ENCODE results near the gene LUC7L.
"Not testable (repeated sequence)": the region's sequence is repeated elsewhere in the genome, so short reads cannot be mapped to it uniquely, and the experiment has no call there.

Gene LUC7L

GRCh38 chr16:228151-228851 is 948 bp downstream of the LUC7L start:
- DNase-seq, result peak; percentile 28

GRCh38 chr16:220021-220420 is 9.2 kb downstream of the LUC7L start:
- no peak for DNase-seq

- no peak for DNase-seq
Observed at GRCh38 chr16:212999-213398, 16.2 kb downstream of the LUC7L start.

DNA sequence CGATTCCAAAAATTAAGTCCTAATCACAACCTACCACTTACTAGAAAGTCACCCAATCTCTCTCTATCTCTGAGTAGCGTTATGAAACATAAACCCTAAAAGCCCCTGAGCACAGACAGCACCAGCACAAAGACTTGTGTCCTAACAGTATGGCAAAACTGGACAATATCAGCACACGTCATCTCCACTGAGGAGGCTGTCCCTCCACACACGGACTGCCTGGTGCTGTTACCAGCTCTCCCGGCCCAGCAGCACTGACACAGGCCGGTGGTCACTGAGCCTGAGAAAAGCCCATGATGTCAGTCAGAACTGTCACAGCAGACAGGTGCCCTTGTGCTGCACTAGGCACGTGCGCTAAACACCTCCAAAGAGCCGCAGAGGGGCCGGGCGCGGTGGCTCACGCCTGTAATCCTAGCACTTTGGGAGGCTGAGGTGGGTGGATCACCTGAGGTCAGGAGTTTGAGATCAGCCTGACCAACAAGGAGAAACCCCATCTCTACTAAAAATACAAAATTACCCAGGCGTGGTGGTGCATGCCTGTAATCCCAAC is 17.5 kb downstream of the LUC7L start:
- DNase-seq, result not testable (repeated sequence)

GRCh38 chr16:209359-209758 is 19.9 kb downstream of the LUC7L start:
- DNase-seq, result not testable (repeated sequence)

DNA sequence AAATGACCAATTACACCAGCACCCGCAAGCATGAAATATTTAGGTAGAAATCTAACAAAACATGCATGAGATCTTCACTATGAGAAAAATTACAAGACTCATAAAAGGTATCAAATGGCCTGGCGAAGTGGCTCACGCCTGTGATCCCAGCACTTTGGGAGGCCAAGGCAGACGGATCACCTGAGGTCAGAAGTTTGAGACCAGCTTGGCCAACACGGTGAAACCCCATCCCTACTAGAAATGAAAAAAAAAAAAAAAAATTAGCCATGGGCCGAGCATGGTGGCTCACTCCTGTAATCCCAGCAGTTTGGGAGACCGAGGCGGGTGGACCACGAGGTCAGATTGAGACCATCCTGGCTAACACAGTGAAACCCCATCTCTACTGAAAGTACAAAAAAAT is 25.2 kb downstream of the LUC7L start:
- not testable (repeated sequence) for DNase-seq

- DNase-seq, result no peak
Observed at GRCh38 chr16:203246-203645, 26.0 kb downstream of the LUC7L start.

GRCh38 chr16:200388-200787 is 28.9 kb downstream of the LUC7L start:
- no peak for DNase-seq

DNA sequence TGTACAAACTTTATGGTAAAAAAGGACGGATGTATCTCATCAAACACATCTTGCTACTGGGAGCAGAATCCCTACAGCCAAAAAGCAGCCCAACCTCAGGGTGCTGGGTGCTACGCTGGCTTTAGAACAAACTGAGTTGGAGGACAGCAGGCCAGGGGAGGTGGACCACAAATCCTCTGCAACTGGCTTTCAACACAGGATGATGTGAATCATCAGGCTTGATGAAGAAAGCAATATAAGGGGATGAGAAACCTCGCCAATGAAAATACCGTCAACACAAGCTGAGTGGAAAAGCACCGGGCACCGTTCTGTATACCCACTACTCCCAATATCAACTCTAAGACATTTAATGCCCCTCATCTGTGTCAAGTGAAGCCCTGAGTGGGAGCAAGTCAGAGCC is 34.7 kb downstream of the LUC7L start:
- no peak for DNase-seq

DNA sequence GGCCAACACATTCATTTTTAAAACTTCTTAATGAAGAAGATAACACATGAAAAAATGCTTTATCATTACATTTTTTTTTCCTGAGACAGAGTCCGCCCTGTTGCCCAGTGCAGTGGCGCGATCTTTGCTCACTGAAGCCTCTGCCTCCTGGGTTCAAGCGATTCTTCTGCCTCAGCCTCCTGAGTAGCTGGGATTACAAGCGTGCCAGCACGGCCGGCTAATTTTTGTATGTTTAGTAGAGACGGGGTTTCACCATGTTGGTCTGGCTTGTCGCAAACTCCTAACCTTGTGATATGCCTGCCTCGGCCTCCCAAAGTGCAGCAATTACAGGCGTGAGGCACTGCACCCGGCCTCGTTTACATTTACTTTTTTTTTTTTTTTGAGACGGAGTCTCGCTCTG is 35.8 kb downstream of the LUC7L start:
- DNase-seq, result no peak

DNA sequence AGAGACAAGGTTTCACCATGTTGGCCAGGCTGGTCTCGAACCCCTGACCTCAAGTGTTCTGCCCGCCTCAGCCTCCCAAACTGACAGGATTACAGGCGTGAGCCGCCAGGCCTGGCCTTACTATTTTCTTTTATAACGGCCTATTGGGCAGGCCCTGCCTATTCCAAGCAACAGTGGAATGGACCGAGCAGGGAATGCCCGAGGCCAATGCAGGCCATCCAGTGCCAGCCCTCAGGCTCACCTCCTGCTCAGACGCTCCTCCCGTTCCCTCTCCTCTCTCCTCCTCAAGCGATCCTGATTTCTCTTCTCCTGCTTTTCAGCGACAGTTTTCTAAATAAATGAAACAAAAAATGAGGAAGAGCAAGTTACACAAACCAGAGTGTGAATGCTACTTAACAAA is 36.6 kb downstream of the LUC7L start:
- no peak for DNase-seq

DNA sequence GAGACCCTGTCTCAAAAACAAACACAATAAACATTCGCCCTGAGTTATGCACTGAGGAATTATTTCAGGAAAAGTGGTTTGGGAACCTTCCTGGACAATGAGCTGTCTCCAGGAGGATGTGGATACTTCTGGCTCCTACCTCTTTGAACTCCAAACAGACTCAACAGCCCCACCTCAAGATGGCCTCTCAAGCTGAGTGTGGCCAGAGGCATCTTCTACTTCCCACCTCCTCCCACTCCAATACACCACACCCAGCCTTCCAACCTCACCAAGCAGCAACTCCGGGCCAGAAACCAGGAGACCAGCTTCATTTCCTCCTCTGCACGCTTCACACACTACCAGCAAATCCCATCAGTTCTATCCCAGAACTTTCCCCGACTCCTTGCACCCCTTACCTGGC is 37.4 kb downstream of the LUC7L start:
- DNase-seq, result no peak

DNA sequence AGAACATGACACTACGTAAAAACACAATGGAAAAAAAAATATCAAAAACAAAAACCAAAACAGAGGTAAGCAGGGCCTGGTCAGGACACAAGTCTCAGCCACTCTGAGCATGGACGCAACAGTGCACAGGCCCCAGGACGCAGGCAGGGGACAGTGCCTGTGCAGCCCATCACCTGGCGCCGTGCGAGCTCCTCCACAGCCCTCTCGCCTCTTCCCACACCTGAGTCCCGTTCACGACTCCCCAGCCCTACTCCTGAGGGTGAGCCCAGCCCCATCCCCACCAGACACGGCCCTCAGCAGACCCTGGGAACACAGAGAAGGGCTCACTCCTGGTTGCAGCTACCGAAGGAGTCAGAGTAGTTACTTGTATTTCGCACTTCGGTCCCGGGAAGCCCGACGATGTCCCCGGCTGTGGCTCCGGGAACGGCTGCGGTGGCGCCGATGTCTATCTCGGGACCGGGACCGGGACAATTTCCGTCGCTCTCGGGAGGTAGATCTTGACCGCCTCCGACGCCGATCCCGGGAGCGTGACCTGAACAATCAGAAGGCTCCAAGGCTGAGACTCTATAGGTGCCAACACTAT is 39.6 kb downstream of the LUC7L start:
- no peak for DNase-seq

GRCh38 chr16:188674-189073 is 40.6 kb downstream of the LUC7L start:
- DNase-seq, result peak; percentile 39

DNA sequence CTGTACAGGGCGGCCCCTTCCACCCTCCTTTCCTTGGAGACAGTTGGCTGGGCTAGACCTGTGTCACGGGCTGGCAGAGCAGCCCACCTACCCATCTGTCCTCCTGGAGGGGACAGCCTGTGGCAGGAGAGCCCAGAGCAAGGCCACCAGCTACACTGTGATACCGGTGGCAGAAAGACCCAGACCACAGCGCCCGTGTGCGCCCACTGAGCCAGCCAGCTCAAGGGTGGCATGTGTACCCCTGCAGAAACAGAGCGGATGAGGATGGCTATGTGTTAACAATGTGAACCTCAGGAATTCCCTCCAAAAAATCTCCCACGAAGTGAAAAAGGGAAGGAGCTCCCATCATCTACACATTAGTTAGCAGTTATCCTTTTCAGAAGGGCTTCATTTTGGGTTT is 41.9 kb downstream of the LUC7L start:
- no peak for DNase-seq

DNA sequence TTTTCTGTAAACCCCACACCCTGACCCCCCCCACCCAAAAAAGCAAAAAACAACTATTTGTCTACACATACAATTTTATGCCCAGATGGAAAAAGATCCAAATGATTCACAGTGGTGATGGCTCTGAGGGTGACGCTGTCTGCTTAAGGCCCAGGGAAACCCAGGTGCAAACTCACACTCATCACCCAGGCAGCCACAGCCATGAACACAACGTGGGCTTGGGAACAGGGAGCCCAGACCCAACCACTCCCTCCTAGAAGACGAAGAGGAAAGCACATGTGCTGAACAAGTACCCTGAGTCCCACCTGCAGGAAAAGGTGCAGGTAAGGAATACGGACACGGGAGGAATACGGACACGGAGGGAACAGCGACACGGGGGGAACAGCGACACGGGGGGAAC is 43.6 kb downstream of the LUC7L start:
- no peak for DNase-seq

GRCh38 chr16:185213-185612 is 44.0 kb downstream of the LUC7L start:
- DNase-seq, result no peak

- no peak for DNase-seq
Observed at GRCh38 chr16:183005-183404, 46.2 kb downstream of the LUC7L start.

DNA sequence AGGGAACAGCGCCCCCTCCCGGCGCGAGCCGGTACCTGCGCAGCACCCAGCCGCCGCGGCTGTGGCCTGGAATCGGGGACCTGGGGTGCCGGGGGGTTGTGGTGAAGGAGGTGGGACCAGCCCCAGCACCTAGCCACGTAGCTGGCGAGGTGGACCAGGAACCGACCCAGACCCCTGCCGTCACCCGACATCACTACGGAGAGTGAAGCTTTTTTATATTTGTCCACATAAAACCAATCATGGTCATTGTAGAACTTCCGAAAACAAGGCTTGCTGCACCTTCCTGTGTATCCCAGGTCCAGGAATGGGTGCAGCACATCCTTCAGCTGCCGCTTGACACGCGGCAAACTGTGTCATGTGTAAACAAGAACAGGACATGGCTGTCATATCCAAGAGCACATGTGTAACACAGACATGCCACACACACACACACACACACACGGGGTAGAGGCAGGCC is 47.7 kb downstream of the LUC7L start:
- no peak for DNase-seq

GRCh38 chr16:180681-181564 is 48.3 kb downstream of the LUC7L start:
- DNase-seq, result peak; percentile 88

DNA sequence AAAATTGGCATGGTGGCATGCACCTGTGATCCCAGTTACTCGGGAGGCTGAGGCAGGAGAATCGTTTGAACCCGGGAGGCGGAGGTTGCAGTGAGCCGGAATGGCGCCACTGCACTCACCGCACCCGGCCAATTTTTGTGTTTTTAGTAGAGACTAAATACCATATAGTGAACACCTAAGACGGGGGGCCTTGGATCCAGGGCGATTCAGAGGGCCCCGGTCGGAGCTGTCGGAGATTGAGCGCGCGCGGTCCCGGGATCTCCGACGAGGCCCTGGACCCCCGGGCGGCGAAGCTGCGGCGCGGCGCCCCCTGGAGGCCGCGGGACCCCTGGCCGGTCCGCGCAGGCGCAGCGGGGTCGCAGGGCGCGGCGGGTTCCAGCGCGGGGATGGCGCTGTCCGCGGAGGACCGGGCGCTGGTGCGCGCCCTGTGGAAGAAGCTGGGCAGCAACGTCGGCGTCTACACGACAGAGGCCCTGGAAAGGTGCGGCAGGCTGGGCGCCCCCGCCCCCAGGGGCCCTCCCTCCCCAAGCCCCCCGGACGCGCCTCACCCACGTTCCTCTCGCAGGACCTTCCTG is 49.1 kb downstream of the LUC7L start, which contains the start of gene HBQ1:
HBQ1 (plus strand) TSS at position 359 of the 575 bp plus-strand sequence; CDS start at position 387, 28 bp downstream.
- peak; percentile 42 for DNase-seq

DNA sequence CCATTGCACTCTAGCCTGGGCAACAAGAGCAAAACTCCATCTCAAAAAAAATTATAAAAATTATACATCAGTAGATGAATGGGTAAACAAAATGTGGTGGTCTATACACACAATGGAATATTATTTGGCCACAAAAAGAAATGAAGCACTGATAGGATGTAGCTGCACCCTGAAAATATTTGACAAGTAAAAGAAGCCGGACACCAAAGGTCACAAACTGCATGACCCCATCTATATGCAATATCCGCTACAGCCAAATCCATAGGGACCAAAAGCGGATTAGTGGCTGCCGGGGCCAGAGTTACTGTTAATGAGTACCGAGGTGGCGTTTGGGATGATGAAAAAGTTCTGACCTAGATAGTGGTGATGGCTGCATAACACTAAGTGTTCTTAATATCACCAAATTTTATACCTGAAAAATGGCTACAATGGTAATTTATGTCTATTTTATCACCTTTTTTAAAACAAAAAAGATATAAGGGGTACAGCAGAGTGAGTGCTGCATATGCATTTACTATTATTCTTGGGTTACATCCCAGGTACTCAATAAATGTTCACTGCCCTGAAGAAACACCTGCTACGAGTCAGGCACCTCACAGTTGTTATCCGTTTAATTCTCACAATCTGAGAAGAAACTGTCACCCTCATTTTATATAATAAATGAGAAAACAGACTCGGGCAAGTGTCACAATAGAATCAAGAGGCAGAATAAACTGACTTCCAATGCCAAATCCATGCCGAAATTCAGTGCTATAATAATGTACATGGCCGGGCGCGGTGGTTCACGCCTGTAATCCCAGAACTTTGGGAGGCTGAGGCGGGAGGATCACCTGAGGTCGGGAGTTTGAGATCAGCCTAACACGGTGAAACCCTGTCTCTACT is 49.8 kb downstream of the LUC7L start:
- DNase-seq, result no peak

All from activated CD4-positive, alpha-beta T cell treated with anti-CD3 and anti-CD28 coated beads, Interleukin-2, Interleukin-6, amounts not matched to agents 100 ng/mL and 50 ng/mL, durations not matched to agents 16 hours and 8 hours (primary cell).